ENCODE results near the gene ALDOC. TPM values are rescaled to one million over a fixed set of nuclear protein-coding genes. Genes with fewer than 3 reads are reported as not detected.
A peak's percentile ranks its signal among the peaks of the same experiment; 100 is the strongest.

ALDOC gene
- total RNA-seq, 1 donor from 2014 or later: 10.3 TPM

- H3K4me2 ChIP-seq (ENCODE audit: low read length): peak within 1 kb of the TSS; percentile 96
- peaks cover 7% of the 10 kb centered on the region for H3K4me1 ChIP-seq (ENCODE audit: insufficient read depth, low read length)
- H3K4me3 ChIP-seq (ENCODE audit: insufficient read depth, low read depth, low read length): peak within 1 kb of the TSS; percentile 70
- H3K4me1 Mint-ChIP-seq (ENCODE audit: low read depth, unreplicated experiment): peaks cover 13% of the 10 kb centered on the region
- H3K79me2 ChIP-seq (ENCODE audit: insufficient read depth, low read length): peaks cover 5% of the 10 kb centered on the region
- DNase-seq (ENCODE audit: low read depth) (peak; percentile 18), FAIRE-seq (no peak)
- H3K9ac ChIP-seq (ENCODE audit: low read length): peak within 1 kb of the TSS; percentile 74
- peak within 1 kb of the TSS; percentile 72 for H2AFZ ChIP-seq (ENCODE audit: low read depth, low read length)
- peaks cover 19% of the 10 kb centered on the region for H3K36me3 ChIP-seq (ENCODE audit: insufficient read depth, low read length)
- H3K36me3 Mint-ChIP-seq (ENCODE audit: low read depth, unreplicated experiment): peaks cover 28% of the 10 kb centered on the region
- H3K4me3 Mint-ChIP-seq (ENCODE audit: unreplicated experiment): peak within 1 kb of the TSS; percentile 94
- H3K9me3 ChIP-seq (ENCODE audit: insufficient read depth, low read depth, low read length): no peaks in the 10 kb centered on the region
- H3K27me3 Mint-ChIP-seq (ENCODE audit: low read depth, unreplicated experiment): no peaks in the 10 kb centered on the region
- H4K20me1 ChIP-seq (ENCODE audit: insufficient read depth, low read length): peaks cover 47% of the 10 kb centered on the region
- no peaks in the 10 kb centered on the region for H3K9me3 Mint-ChIP-seq (ENCODE audit: unreplicated experiment)
- peak within 1 kb of the TSS; percentile 53 for H3K27ac Mint-ChIP-seq (ENCODE audit: unreplicated experiment)
- no peak for TF ChIP-seq CTCF (IDR thresholded peaks at IDR 0.05; ENCODE audit: insufficient read depth, low read depth, low read length)
- TF ChIP-seq EZH2 (IDR thresholded peaks at IDR 0.05; ENCODE audit: insufficient read depth, low read length): no peak
- no peaks in the 10 kb centered on the region for H3K27me3 ChIP-seq (ENCODE audit: insufficient read depth, low read length)
- peak within 1 kb of the TSS; percentile 11 for H3K27ac ChIP-seq (ENCODE audit: low read depth, low read length)
Observed at GRCh38 chr17:28552176-28552999, 24.3 kb downstream of the ALDOC start, which contains the start of gene UNC119. Gene UNC119 (minus strand): TSS chr17:28552624. CDS start chr17:28552557, 67 bp downstream.

GRCh38 chr17:28551421-28552175 lies 25.1 kb downstream of the ALDOC start:
- H3K9me3 ChIP-seq (ENCODE audit: insufficient read depth, low read depth, low read length): no peaks in the 10 kb centered on the region
- H3K9ac ChIP-seq (ENCODE audit: low read length): peak overlapping the region; percentile 74
- Mint-ChIP-seq H3K9me3 (ENCODE audit: unreplicated experiment) (no peaks in the 10 kb centered on the region), H3K27me3 (ENCODE audit: low read depth, unreplicated experiment) (no peaks in the 10 kb centered on the region), H3K36me3 (ENCODE audit: low read depth, unreplicated experiment) (peaks cover 29% of the 10 kb centered on the region), H3K4me3 (ENCODE audit: unreplicated experiment) (peak overlapping the region; percentile 91), H3K27ac (ENCODE audit: unreplicated experiment) (peak overlapping the region; percentile 15), H3K4me1 (ENCODE audit: low read depth, unreplicated experiment) (peaks cover 11% of the 10 kb centered on the region)
- H3K27me3 ChIP-seq (ENCODE audit: insufficient read depth, low read length): no peaks in the 10 kb centered on the region
- H3K4me1 ChIP-seq (ENCODE audit: insufficient read depth, low read length): peaks cover 7% of the 10 kb centered on the region
- peaks cover 5% of the 10 kb centered on the region for H3K79me2 ChIP-seq (ENCODE audit: insufficient read depth, low read length)
- DNase-seq (ENCODE audit: low read depth): no peak
- H4K20me1 ChIP-seq (ENCODE audit: insufficient read depth, low read length): peaks cover 48% of the 10 kb centered on the region
- TF ChIP-seq EZH2 (IDR thresholded peaks at IDR 0.05; ENCODE audit: insufficient read depth, low read length): no peak
- no peak for TF ChIP-seq CTCF (IDR thresholded peaks at IDR 0.05; ENCODE audit: insufficient read depth, low read depth, low read length)
- H3K27ac ChIP-seq (ENCODE audit: low read depth, low read length): no peak overlapping the region
- peak overlapping the region; percentile 96 for H3K4me2 ChIP-seq (ENCODE audit: low read length)
- H3K36me3 ChIP-seq (ENCODE audit: insufficient read depth, low read length): peaks cover 12% of the 10 kb centered on the region
- H2AFZ ChIP-seq (ENCODE audit: low read depth, low read length): peak overlapping the region; percentile 62
- no peak for FAIRE-seq
- peak overlapping the region; percentile 70 for H3K4me3 ChIP-seq (ENCODE audit: insufficient read depth, low read depth, low read length)

All from astrocyte (in vitro differentiated cells and primary cell).